NB4 (cell line): ENCODE data around the gene PLXDC2.

Experiments
- DNase-seq: peaks from one replicate; pipeline ENCODE4 v3.0.0; 2010; ENCODE audit warnings: low read depth
- H3K4me3 ChIP-seq: one replicate; pipeline ENCODE4 v1.5.1; 2011; ENCODE audit warnings: mild to moderate bottlenecking, low read depth, low read length, moderate library complexity
- MYC ChIP-seq: IDR thresholded peaks from 2 replicates; pipeline ENCODE4 v1.6.1; 2011; ENCODE audit warnings: low read depth, low read length
- POLR2A ChIP-seq: IDR thresholded peaks from 2 replicates; pipeline ENCODE4 v1.6.1; 2011; ENCODE audit warnings: mild to moderate bottlenecking; ENCODE audit not compliant: insufficient read length; ENCODE audit errors: extremely low read depth
- TF ChIP-seq, protein P1 (sequence below): IDR thresholded peaks from one replicate; pipeline ENCODE4 v1.5.1; 2012; ENCODE audit warnings: low read depth, low read length
- TF ChIP-seq, protein P2 (sequence below): IDR thresholded peaks from 2 replicates; pipeline ENCODE4 v1.6.1; 2011; ENCODE audit warnings: low read depth, low read length

Gene PLXDC2

DNA sequence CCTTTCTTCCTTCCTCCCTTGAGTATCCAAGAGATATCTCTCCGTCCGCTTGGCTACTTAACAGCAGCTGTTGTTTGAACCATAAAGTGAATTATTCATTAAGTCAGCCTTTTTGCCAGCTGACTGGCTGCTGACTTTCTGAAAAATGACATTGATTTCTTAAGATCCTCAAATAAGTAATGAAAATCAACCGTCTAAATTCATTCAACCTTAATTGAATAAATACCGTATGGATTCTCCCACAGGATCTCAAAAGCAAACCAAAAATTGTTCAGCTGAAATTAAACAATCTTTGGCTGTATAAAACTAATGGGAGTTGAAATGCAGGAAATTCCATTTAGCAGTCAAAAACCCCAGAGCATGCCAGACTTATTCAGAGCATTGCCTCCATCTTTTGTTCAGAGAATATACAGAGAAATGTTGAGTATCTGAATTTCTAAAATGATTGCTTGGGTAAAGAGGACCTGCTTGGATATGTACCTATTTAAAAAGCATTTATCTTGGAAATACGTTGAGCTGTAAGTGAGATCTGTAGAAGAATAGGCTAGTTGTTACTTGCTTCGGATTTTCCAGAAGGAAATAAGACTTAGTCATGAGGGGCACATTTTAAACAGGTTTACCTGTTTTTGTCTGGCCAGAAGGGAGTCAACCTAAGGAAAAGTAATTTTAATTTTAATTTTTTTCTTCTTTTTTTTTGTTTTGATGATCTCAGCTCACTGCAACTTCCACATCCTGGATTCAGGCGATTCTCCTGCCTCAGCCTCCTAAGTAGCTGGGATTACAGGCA is 136.2 kb downstream of the PLXDC2 start:
- TF ChIP-seq, protein P1, sequence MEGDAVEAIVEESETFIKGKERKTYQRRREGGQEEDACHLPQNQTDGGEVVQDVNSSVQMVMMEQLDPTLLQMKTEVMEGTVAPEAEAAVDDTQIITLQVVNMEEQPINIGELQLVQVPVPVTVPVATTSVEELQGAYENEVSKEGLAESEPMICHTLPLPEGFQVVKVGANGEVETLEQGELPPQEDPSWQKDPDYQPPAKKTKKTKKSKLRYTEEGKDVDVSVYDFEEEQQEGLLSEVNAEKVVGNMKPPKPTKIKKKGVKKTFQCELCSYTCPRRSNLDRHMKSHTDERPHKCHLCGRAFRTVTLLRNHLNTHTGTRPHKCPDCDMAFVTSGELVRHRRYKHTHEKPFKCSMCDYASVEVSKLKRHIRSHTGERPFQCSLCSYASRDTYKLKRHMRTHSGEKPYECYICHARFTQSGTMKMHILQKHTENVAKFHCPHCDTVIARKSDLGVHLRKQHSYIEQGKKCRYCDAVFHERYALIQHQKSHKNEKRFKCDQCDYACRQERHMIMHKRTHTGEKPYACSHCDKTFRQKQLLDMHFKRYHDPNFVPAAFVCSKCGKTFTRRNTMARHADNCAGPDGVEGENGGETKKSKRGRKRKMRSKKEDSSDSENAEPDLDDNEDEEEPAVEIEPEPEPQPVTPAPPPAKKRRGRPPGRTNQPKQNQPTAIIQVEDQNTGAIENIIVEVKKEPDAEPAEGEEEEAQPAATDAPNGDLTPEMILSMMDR = no peak
- TF ChIP-seq, protein P2, sequence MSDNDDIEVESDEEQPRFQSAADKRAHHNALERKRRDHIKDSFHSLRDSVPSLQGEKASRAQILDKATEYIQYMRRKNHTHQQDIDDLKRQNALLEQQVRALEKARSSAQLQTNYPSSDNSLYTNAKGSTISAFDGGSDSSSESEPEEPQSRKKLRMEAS = no peak
- no peak for TF ChIP-seq POLR2A
- TF ChIP-seq MYC = no peak
- no peak overlapping the region for H3K4me3 ChIP-seq
- no peak for DNase-seq

DNA sequence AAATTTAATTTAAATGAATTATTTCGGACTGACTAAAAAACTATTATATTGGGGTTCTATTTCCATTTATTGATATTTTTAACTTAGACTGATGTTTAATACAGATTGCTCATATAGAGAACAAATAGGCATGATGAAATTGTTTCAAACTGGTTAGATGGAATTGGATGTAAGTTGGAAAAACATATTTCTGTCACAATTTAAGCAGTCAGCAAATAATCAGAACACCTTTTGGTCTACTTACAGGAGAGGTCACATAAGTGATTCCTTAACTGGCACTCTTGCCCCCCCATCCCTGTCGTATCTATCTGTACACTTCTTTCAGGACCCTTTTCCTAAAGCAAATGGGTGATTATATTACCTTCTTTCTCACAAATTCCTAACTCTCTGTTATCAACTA is 138.4 kb downstream of the PLXDC2 start:
- no peak overlapping the region for H3K4me3 ChIP-seq
- TF ChIP-seq, protein P2 = no peak
- TF ChIP-seq MYC = no peak
- TF ChIP-seq, protein P1 = no peak
- no peak for TF ChIP-seq POLR2A
- DNase-seq = no peak

DNA sequence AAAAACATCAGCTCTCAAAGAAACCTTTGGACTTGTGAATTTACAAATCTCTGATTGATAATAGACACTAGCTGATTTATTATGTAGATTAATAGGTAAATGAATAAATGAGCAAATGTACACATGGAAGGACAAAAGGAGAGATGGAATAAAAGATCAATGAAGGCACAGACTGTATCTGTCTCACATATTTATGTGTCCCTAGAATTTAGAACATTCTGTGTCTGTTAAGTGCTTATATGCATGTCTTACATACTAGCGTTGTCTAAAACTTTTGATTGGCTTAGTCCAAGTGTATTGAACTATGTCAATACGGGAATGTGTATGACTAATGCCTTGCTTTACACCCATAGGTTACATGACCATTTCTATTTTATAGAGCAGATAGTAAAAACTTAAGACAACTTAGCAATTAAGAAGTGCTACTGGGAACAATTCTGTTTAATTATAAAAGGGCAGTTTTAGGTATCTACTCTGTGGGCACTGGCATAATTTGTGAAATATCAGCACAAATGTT is 140.3 kb downstream of the PLXDC2 start:
- TF ChIP-seq POLR2A (no peak), MYC (no peak)
- TF ChIP-seq, protein P2 = no peak
- TF ChIP-seq, protein P1 = no peak
- DNase-seq = no peak
- H3K4me3 ChIP-seq = no peak overlapping the region

DNA sequence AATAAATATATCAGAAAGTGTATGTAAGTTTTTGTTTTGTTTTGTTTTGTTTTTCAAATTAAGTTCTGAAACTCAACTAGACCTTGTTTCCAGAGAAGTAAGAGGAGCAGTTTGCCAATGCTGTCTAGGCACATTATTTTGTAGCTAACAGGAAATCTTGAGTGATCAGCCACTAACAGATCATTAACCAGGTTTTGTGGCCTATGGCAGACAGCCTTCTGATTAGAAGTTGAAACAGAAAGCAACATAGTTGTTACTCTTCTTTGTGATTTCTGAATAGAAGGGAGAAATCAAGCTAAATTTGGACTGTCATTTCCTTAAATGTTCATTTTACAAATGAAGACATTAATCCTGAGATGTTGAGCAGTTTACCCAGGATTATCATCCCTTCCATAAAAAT is 142.6 kb downstream of the PLXDC2 start:
- TF ChIP-seq, protein P1 = no peak
- TF ChIP-seq MYC (no peak), POLR2A (no peak)
- TF ChIP-seq, protein P2 = no peak
- no peak for DNase-seq
- no peak overlapping the region for H3K4me3 ChIP-seq

DNA sequence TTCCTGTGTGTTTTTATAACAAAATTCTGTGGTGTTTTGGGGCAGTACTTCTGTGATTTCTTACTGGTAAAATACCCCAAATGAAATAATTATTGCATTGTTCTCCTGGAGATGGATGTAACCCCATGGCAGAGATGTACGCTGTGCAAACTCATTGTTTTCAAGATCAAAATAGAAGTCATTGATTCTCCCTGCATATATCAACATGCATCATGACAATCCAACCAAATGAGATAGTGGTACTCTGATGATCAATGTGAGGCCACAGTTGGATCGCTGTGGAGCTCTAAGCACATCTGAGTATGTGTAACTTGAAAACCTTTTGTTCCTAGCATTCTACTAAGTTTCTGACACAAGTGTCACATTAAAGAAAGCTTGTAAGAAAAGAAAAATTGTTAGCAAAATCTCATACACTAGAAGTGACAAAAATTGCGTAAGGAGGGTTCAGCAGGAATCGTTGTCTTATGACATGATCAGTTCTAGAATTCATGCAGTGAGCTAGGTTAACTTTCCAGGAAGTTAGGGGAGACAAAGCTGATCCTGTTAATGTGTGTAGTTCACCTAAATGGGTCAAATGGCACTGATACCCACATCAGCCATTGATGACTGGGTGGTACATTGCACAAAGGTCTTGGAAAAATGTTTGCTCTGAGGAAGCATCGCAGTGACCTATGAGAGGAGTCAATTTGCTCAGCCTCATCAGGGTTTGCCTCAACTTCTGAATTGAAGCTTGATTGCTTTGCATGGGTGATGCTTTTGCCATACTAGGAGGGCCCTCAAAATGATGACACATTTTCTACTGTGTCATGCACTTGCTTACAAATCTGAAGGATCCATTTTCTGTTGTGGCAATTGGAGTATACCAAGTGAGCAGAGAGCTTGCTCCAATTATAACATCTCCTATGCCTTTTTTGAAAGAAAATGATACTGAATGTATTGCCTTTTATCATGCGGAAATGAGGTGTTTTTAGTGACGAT is 145.1 kb downstream of the PLXDC2 start:
- no peak overlapping the region for H3K4me3 ChIP-seq
- TF ChIP-seq, protein P1 = no peak
- no peak for TF ChIP-seq MYC
- TF ChIP-seq POLR2A = no peak
- TF ChIP-seq, protein P2 = no peak
- no peak for DNase-seq
